ENCODE data around the gene ADARB2.

ADARB2 gene

DNA sequence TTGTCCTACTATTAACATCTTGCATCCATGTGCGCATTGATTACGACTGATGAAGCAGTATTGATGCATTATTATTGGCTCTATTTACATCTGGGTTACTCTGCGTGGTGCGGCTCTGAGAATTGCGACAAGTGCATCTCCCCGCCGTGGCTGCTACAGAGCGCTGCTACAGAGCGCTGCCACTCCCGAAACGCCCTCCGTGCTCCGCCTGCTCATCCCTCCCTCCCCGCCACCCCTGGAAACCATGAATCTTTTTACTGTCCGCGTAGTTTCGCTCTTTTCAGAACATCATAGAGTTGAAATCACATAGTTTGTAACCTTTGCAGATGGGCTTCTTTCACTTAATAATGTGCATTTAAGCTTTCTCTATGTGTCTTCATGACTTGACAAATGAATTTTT, 74.1 kb downstream of the ADARB2 start:
- H3K27ac ChIP-seq (ENCODE audit: low read depth, low read length) = no peak overlapping the region
- no peaks in the 10 kb centered on the region for H3K4me1 ChIP-seq (ENCODE audit: control insufficient read depth, insufficient read depth, low read length, unreplicated experiment)

DNA sequence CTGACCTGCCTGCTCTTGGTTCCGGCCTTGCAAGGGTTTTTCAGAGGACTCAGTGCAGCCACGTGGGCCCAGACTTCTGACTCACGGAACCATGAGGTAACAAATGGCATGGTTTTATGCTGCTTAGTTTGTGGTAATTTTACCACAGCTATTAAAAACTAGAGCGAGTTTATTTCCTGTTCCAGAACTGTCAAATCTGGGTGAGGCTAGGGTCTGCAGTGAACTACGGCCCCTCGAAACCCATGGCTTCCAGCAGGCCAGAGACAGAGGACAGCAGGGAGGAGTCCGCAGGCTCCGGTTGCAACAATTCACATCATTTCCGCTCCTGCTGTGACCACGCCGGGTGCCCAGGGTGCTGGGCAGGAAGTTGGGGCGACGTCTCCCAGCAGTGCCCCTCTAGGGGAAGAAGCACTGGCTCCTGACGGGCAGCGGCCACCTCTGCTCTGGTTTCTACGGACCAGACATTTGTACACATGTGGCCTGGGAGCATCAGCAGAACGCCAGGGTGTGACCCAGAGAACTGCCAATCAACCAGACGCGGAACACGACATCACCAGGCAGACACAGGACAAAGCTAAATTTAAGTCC, 74.8 kb downstream of the ADARB2 start:
- Histone ChIP-seq H3K27me3 (ENCODE audit: insufficient read depth, low read length) (no peaks in the 10 kb centered on the region), H3K4me3 (ENCODE audit: low read depth, low read length) (no peak overlapping the region), H3K27ac (ENCODE audit: low read depth, low read length) (no peak overlapping the region)

More for the DNA sequence above, 74.1 kb downstream of the ADARB2 start:
- H2AFZ ChIP-seq (ENCODE audit: low read length, unreplicated experiment) = no peak overlapping the region
- no peak overlapping the region for H3K4me3 ChIP-seq (ENCODE audit: low read depth, low read length)
- no peaks in the 10 kb centered on the region for H3K27me3 ChIP-seq (ENCODE audit: insufficient read depth, low read length)
- no peaks in the 10 kb centered on the region for H3K36me3 ChIP-seq (ENCODE audit: insufficient read depth, low read length)
- H3K79me2 ChIP-seq (ENCODE audit: control insufficient read depth, insufficient read depth, low read length, unreplicated experiment) = no peaks in the 10 kb centered on the region

DNA sequence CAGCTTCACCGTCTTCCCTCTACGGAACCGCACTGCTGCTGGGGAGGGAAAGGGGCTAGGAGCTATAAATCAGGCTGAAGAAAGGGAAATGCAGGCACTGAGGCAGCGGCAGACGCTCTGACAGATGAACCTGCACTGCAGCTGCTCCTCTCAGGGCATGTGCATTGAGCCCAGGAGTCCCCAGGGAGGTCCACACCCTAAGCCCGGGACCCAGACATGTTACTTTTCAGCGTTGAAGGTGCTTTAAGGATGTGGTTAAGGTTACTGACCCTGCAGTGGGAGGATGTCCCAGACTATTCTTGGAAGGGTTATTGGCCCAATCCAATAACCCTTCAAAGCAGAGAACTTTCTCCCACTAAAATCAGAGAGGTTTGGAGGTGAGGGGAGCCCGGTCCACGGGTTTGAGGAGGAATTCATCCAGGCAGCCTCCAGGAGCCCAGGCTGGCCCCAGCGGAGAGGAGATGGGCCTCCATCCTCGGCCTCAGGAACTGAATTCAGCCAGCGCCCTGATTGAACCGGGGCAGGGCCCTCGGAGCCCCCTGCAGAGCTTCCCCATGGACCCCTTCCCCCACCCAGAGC, 75.4 kb downstream of the ADARB2 start:
- Histone ChIP-seq H3K79me2 (ENCODE audit: control insufficient read depth, insufficient read depth, low read length, unreplicated experiment) (no peaks in the 10 kb centered on the region), H3K27me3 (ENCODE audit: insufficient read depth, low read length) (no peaks in the 10 kb centered on the region), H3K36me3 (ENCODE audit: insufficient read depth, low read length) (no peaks in the 10 kb centered on the region), H3K4me3 (ENCODE audit: low read depth, low read length) (no peak overlapping the region), H3K27ac (ENCODE audit: low read depth, low read length) (no peak overlapping the region), H3K4me1 (ENCODE audit: control insufficient read depth, insufficient read depth, low read length, unreplicated experiment) (no peaks in the 10 kb centered on the region), H2AFZ (ENCODE audit: low read length, unreplicated experiment) (no peak overlapping the region)

More for the DNA sequence above, 74.8 kb downstream of the ADARB2 start:
- Histone ChIP-seq H2AFZ (ENCODE audit: low read length, unreplicated experiment) (no peak overlapping the region), H3K36me3 (ENCODE audit: insufficient read depth, low read length) (no peaks in the 10 kb centered on the region), H3K4me1 (ENCODE audit: control insufficient read depth, insufficient read depth, low read length, unreplicated experiment) (no peaks in the 10 kb centered on the region), H3K79me2 (ENCODE audit: control insufficient read depth, insufficient read depth, low read length, unreplicated experiment) (no peaks in the 10 kb centered on the region)

- Histone ChIP-seq H3K36me3 (ENCODE audit: insufficient read depth, low read length) (no peaks in the 10 kb centered on the region), H3K79me2 (ENCODE audit: control insufficient read depth, insufficient read depth, low read length, unreplicated experiment) (no peaks in the 10 kb centered on the region), H3K4me1 (ENCODE audit: control insufficient read depth, insufficient read depth, low read length, unreplicated experiment) (no peaks in the 10 kb centered on the region), H3K4me3 (ENCODE audit: low read depth, low read length) (no peak overlapping the region), H3K27me3 (ENCODE audit: insufficient read depth, low read length) (no peaks in the 10 kb centered on the region), H3K27ac (ENCODE audit: low read depth, low read length) (no peak overlapping the region), H2AFZ (ENCODE audit: low read length, unreplicated experiment) (no peak overlapping the region)
Observed at GRCh38 chr10:1661416-1661815, 75.9 kb downstream of the ADARB2 start.

GRCh38 chr10:1660815-1661214, 76.5 kb downstream of the ADARB2 start:
- no peak overlapping the region for H3K4me3 ChIP-seq (ENCODE audit: low read depth, low read length)
- no peaks in the 10 kb centered on the region for H3K36me3 ChIP-seq (ENCODE audit: insufficient read depth, low read length)
- no peak overlapping the region for H2AFZ ChIP-seq (ENCODE audit: low read length, unreplicated experiment)
- H3K27ac ChIP-seq (ENCODE audit: low read depth, low read length) = no peak overlapping the region
- H3K79me2 ChIP-seq (ENCODE audit: control insufficient read depth, insufficient read depth, low read length, unreplicated experiment) = no peaks in the 10 kb centered on the region
- H3K4me1 ChIP-seq (ENCODE audit: control insufficient read depth, insufficient read depth, low read length, unreplicated experiment) = no peaks in the 10 kb centered on the region
- no peaks in the 10 kb centered on the region for H3K27me3 ChIP-seq (ENCODE audit: insufficient read depth, low read length)

GRCh38 chr10:1660386-1660785, 76.9 kb downstream of the ADARB2 start:
- no peaks in the 10 kb centered on the region for H3K4me1 ChIP-seq (ENCODE audit: control insufficient read depth, insufficient read depth, low read length, unreplicated experiment)
- H2AFZ ChIP-seq (ENCODE audit: low read length, unreplicated experiment) = no peak overlapping the region
- H3K27me3 ChIP-seq (ENCODE audit: insufficient read depth, low read length) = no peaks in the 10 kb centered on the region
- H3K36me3 ChIP-seq (ENCODE audit: insufficient read depth, low read length) = no peaks in the 10 kb centered on the region
- H3K79me2 ChIP-seq (ENCODE audit: control insufficient read depth, insufficient read depth, low read length, unreplicated experiment) = no peaks in the 10 kb centered on the region
- H3K4me3 ChIP-seq (ENCODE audit: low read depth, low read length) = no peak overlapping the region
- H3K27ac ChIP-seq (ENCODE audit: low read depth, low read length) = no peak overlapping the region

- H3K36me3 ChIP-seq (ENCODE audit: insufficient read depth, low read length) = no peaks in the 10 kb centered on the region
- no peaks in the 10 kb centered on the region for H3K79me2 ChIP-seq (ENCODE audit: control insufficient read depth, insufficient read depth, low read length, unreplicated experiment)
- no peaks in the 10 kb centered on the region for H3K4me1 ChIP-seq (ENCODE audit: control insufficient read depth, insufficient read depth, low read length, unreplicated experiment)
- H3K27me3 ChIP-seq (ENCODE audit: insufficient read depth, low read length) = no peaks in the 10 kb centered on the region
- no peak overlapping the region for H3K4me3 ChIP-seq (ENCODE audit: low read depth, low read length)
- no peak overlapping the region for H2AFZ ChIP-seq (ENCODE audit: low read length, unreplicated experiment)
- no peak overlapping the region for H3K27ac ChIP-seq (ENCODE audit: low read depth, low read length)
Observed at GRCh38 chr10:1659221-1659791, 78.0 kb downstream of the ADARB2 start.

GRCh38 chr10:1658658-1659057, 78.7 kb downstream of the ADARB2 start:
- Histone ChIP-seq H3K27me3 (ENCODE audit: insufficient read depth, low read length) (no peaks in the 10 kb centered on the region), H3K4me1 (ENCODE audit: control insufficient read depth, insufficient read depth, low read length, unreplicated experiment) (no peaks in the 10 kb centered on the region), H3K27ac (ENCODE audit: low read depth, low read length) (no peak overlapping the region), H3K79me2 (ENCODE audit: control insufficient read depth, insufficient read depth, low read length, unreplicated experiment) (no peaks in the 10 kb centered on the region), H3K4me3 (ENCODE audit: low read depth, low read length) (no peak overlapping the region), H3K36me3 (ENCODE audit: insufficient read depth, low read length) (no peaks in the 10 kb centered on the region), H2AFZ (ENCODE audit: low read length, unreplicated experiment) (no peak overlapping the region)

DNA sequence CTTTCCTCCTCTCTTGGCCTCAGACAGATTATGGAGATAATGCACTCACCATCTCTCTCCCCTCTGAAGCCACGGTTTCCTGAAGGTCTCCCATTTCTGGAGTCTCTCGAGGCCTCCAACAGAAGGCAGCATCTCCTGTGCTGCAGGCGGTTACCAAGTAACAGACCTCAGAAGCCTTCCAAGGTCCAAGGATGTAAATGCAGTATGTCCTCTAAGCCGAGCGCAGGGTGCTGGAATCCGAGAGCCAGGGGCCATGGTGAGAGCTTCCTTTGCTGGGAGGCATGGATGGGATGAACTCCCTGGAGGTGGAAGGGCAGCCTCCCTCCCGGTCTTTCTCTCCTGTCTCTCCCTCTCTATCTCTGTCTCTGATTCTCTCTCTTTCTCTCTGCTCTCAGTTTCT, 79.8 kb downstream of the ADARB2 start:
- Histone ChIP-seq H3K4me1 (ENCODE audit: control insufficient read depth, insufficient read depth, low read length, unreplicated experiment) (no peaks in the 10 kb centered on the region), H3K4me3 (ENCODE audit: low read depth, low read length) (no peak overlapping the region), H3K36me3 (ENCODE audit: insufficient read depth, low read length) (no peaks in the 10 kb centered on the region), H3K27ac (ENCODE audit: low read depth, low read length) (no peak overlapping the region), H3K27me3 (ENCODE audit: insufficient read depth, low read length) (no peaks in the 10 kb centered on the region), H3K79me2 (ENCODE audit: control insufficient read depth, insufficient read depth, low read length, unreplicated experiment) (no peaks in the 10 kb centered on the region), H2AFZ (ENCODE audit: low read length, unreplicated experiment) (no peak overlapping the region)

DNA sequence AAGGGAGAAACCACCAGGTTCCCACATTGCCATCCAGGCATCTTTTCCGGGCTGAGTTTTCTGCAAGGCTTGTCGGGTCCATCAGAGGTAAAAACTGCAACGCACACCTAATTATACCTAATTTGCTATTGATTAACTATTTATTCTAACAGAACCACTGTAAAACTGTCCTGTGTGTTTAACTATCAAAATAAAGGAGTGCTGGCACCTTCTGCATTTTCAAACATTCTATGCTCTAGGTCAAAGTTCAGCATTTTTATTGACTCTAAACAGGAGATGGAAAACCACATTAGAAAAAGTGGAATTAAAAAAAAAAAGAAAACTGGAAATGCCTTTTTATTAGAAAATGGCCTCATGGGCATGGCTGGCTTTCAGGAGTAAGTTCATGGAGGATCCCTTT, 82.0 kb downstream of the ADARB2 start:
- no peaks in the 10 kb centered on the region for H3K36me3 ChIP-seq (ENCODE audit: insufficient read depth, low read length)
- H3K4me1 ChIP-seq (ENCODE audit: control insufficient read depth, insufficient read depth, low read length, unreplicated experiment) = no peaks in the 10 kb centered on the region
- H2AFZ ChIP-seq (ENCODE audit: low read length, unreplicated experiment) = no peak overlapping the region
- no peaks in the 10 kb centered on the region for H3K27me3 ChIP-seq (ENCODE audit: insufficient read depth, low read length)
- no peak overlapping the region for H3K27ac ChIP-seq (ENCODE audit: low read depth, low read length)
- H3K79me2 ChIP-seq (ENCODE audit: control insufficient read depth, insufficient read depth, low read length, unreplicated experiment) = no peaks in the 10 kb centered on the region
- H3K4me3 ChIP-seq (ENCODE audit: low read depth, low read length) = no peak overlapping the region

DNA sequence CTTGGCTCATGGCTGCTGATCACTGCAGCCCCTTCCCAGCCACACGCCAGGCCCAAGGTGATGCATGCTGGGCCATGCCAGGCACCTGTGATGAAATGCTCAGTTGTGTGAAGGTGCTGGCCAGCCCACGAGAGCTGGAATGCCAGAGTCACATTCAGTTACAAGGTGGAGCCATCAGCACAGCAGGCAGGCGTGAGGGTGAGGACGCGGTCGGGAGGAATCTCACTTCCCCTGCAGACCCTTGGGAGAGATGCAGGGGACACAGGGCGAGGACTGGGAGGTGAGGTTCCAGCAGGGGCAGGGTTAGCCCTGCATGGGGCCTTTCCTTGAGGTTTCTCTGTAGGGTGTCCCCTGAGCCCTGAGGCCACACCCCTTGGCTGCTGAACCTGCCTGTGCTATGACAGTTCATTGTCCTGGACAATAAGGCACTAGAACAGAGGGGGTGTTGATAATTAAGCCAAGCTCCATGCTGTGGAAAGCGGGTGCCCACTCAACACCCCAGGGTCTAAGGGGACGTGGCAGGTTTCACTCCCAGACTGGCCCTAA, 82.4 kb downstream of the ADARB2 start:
- Histone ChIP-seq H2AFZ (ENCODE audit: low read length, unreplicated experiment) (no peak overlapping the region), H3K27ac (ENCODE audit: low read depth, low read length) (no peak overlapping the region), H3K36me3 (ENCODE audit: insufficient read depth, low read length) (no peaks in the 10 kb centered on the region)

More for the DNA sequence above, 82.4 kb downstream of the ADARB2 start:
- Histone ChIP-seq H3K4me1 (ENCODE audit: control insufficient read depth, insufficient read depth, low read length, unreplicated experiment) (no peaks in the 10 kb centered on the region), H3K4me3 (ENCODE audit: low read depth, low read length) (no peak overlapping the region), H3K79me2 (ENCODE audit: control insufficient read depth, insufficient read depth, low read length, unreplicated experiment) (no peaks in the 10 kb centered on the region), H3K27me3 (ENCODE audit: insufficient read depth, low read length) (no peaks in the 10 kb centered on the region)
